Ovary (tissue), 3 donors: ENCODE measurements around the gene UTS2R.

ENCODE experiments used
- CTCF ChIP-seq, 3 donors: fragments of 450-650 bp in 2 of 3; fragments of 200-600 bp in 1 of 3; IDR thresholded peaks; one replicate each; pipeline versions ENCODE4 v1.5.1 to v1.8.0; 2016 to 2022; ENCODE audit warnings: antibody characterized with exemption in 3 of 3, mild to moderate bottlenecking in 1 of 3
- POLR2A ChIP-seq: fragments of 450-650 bp; IDR thresholded peaks from one replicate; pipeline ENCODE4 v1.6.1; 2017; ENCODE audit warnings: antibody characterized with exemption, mild to moderate bottlenecking, moderate library complexity
- donor health status: DM: no; HTN: no; CAD: no.

GRCh38 chr17:82372249-82373071 is 895 bp downstream of the UTS2R start:
- TF ChIP-seq CTCF (IDR thresholded peaks at IDR 0.05), result no peak
- TF ChIP-seq POLR2A, result no peak
